ENCODE data around the gene RBM18.

GRCh38 chr9:122191584-122191983 is 73.1 kb downstream of the RBM18 start:
- TF ChIP-seq CTCF (IDR thresholded peaks at IDR 0.05; ENCODE audit: low read depth, low read length) (no peak), EZH2phosphoT487 (IDR thresholded peaks at IDR 0.05; ENCODE audit: low read depth) (no peak)

Measured in OCI-LY3 (cell line).